OCI-LY3 (cell line): ENCODE results near the gene GLCE.
"Not testable (repeated sequence)": the region's sequence is repeated elsewhere in the genome, so short reads cannot be mapped to it uniquely, and the experiment has no call there.

Experiments used
- H2AFZ ChIP-seq: fragments of 200-600, 300-600 bp; shearing (Covaris generic); 2 replicates; pipeline ENCODE4 v1.6.0; 2014; ENCODE audit warnings: antibody characterized with exemption, low read depth, low read length
- H3K27ac ChIP-seq: fragments of 200-600, 300-600 bp; sonication (generic); 2 replicates; pipeline ENCODE4 v1.5.1; 2014; ENCODE audit warnings: mild to moderate bottlenecking, low read length, moderate library complexity, mixed read lengths
- H3K27me3 ChIP-seq: fragments of 200-600, 300-600 bp; sonication (generic); 2 replicates; pipeline ENCODE4 v1.6.1; 2014; ENCODE audit warnings: low read depth, low read length, mixed read lengths
- H3K36me3 ChIP-seq: fragments of 200-600, 300-600 bp; sonication (generic); replicated peaks from 2 replicates; pipeline ENCODE3; 2014; ENCODE audit warnings: low read depth, low read length, mixed read lengths
- H3K4me1 ChIP-seq: fragments of 300-600, 200-600 bp; sonication (generic); 2 replicates; pipeline ENCODE4 v1.6.1; 2014; ENCODE audit warnings: low read length, mixed read lengths
- H3K4me2 ChIP-seq: fragments of 200-600, 300-600 bp; sonication (generic); 2 replicates; pipeline ENCODE4 v1.6.1; 2014; ENCODE audit warnings: low read length, mixed read lengths
- H3K4me3 ChIP-seq: fragments of 300-600, 200-600 bp; sonication (generic); 2 replicates; pipeline ENCODE4 v1.5.1; 2014; ENCODE audit warnings: antibody characterized with exemption, mild to moderate bottlenecking, low read length, moderate library complexity
- H3K79me2 ChIP-seq: fragments of 300-600, 200-600 bp; shearing (Covaris generic); 2 replicates; pipeline ENCODE4 v1.6.1; 2014; ENCODE audit warnings: mild to moderate bottlenecking, low read length, mixed read lengths
- H3K9ac ChIP-seq: fragments of 300-600, 200-600 bp; shearing (Covaris generic); 2 replicates; pipeline ENCODE4 v1.6.0; 2014; ENCODE audit warnings: mild to moderate bottlenecking, low read length, moderate library complexity
- H3K9me3 ChIP-seq: fragments of 200-600, 300-600 bp; shearing (Covaris generic); 2 replicates; pipeline ENCODE4 v1.6.1; 2014; ENCODE audit warnings: low read length, mixed read lengths; ENCODE audit not compliant: insufficient read depth
- H4K20me1 ChIP-seq: fragments of 200-600, 300-600 bp; sonication (generic); 2 replicates; pipeline ENCODE4 v1.6.1; 2016; ENCODE audit warnings: low read length, mixed read lengths; ENCODE audit not compliant: insufficient read depth
- CTCF ChIP-seq: fragments of 200-600, 300-600 bp; sonication (generic); IDR thresholded peaks from 2 replicates; pipeline ENCODE4 v1.5.1; 2014; ENCODE audit warnings: antibody characterized with exemption, low read length, low read depth
- EZH2phosphoT487 ChIP-seq: fragments of 200-600 bp; shearing (Covaris generic); IDR thresholded peaks from 2 replicates; pipeline ENCODE4 v1.6.1; 2018; ENCODE audit warnings: antibody characterized with exemption, mixed run types, low read depth

GLCE gene

DNA sequence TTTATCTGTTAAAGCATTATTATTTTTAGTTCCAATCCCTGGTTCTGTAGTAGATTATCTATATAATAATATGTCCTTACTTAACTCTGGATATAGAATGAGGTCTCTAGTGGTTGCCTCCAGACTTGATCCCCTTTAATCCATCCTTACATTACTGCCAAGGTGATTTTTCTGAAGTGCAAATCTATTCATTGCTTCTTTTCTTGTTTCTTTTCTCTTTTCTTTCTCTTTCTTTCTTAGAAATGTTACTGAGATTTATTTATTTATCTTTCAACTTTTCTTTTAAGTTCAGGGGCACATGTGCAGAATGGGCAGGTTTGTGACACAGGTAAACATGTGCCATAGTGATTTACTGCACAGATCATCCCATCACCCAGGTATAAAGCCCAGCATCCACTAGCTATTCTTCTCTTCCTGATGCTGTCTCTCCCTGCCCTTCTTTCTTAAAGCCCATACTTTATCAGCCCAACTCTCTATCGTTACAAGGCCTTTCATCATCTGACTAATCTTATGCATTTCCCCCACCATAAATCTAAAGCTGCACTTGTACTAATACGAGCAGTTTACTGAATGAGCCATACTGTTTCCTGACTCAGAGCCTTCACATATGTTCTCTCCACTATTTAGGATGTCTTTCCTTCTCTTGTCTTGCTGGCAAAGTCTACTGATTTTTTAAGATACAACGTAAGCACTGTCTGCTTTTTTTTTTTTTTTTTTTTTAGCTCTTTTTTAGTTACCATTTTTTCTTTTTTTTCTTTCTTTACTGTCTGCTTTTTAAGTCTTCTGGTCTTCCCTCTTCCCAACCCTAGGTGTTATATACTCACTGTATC is 4.6 kb downstream of the GLCE start:
- H2AFZ ChIP-seq, result no peak overlapping the region
- peaks cover 7% of the 10 kb centered on the region for H3K4me1 ChIP-seq
- H3K79me2 ChIP-seq, result no peaks in the 10 kb centered on the region
- H3K27ac ChIP-seq, result no peak overlapping the region
- no peaks in the 10 kb centered on the region for H3K9me3 ChIP-seq
- H4K20me1 ChIP-seq, result no peaks in the 10 kb centered on the region
- no peak overlapping the region for H3K4me2 ChIP-seq
- H3K4me3 ChIP-seq, result no peak overlapping the region
- no peak overlapping the region for H3K9ac ChIP-seq
- no peaks in the 10 kb centered on the region; the same call in 1 of the 2 replicates for H3K27me3 ChIP-seq
- TF ChIP-seq EZH2phosphoT487 (no peak), CTCF (no peak)
- no peaks in the 10 kb centered on the region for H3K36me3 ChIP-seq

DNA sequence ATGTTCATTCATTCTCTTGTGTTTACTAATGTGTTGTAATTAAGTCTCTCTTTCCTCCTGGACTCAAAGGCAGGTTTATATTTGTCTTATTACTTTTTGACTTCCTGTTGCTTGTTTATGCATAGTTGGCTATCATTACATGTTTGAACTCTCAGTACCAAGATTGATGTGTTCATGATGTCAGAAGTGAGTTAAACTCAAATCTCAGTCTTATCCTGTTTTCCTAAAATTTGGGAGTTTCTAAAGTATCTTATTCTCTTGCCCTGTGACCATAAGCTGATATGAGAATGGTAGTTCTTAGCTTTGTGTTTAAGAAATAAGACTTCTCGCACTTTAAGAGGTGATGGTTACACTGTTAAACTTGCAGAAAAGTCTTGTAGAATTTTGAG is 5.2 kb downstream of the GLCE start:
- Histone ChIP-seq H3K4me3 (no peak overlapping the region), H4K20me1 (no peaks in the 10 kb centered on the region), H3K36me3 (no peaks in the 10 kb centered on the region), H3K9ac (no peak overlapping the region), H3K27me3 (no peaks in the 10 kb centered on the region; the same call in 1 of the 2 replicates), H3K4me2 (no peak overlapping the region), H3K4me1 (peaks cover 7% of the 10 kb centered on the region), H2AFZ (no peak overlapping the region), H3K79me2 (no peaks in the 10 kb centered on the region), H3K9me3 (no peaks in the 10 kb centered on the region), H3K27ac (no peak overlapping the region)
- no peak for TF ChIP-seq EZH2phosphoT487
- no peak for TF ChIP-seq CTCF

GRCh38 chr15:69167218-69167846 is 6.9 kb downstream of the GLCE start:
- H3K27me3 ChIP-seq, result no peaks in the 10 kb centered on the region
- no peaks in the 10 kb centered on the region for H3K9me3 ChIP-seq
- no peak overlapping the region for H3K4me2 ChIP-seq
- H3K36me3 ChIP-seq, result no peaks in the 10 kb centered on the region
- TF ChIP-seq CTCF (no peak), EZH2phosphoT487 (no peak)
- no peak overlapping the region for H3K9ac ChIP-seq
- H3K4me1 ChIP-seq, result no peaks in the 10 kb centered on the region; the same call in 1 of the 2 replicates
- no peaks in the 10 kb centered on the region for H3K79me2 ChIP-seq
- H2AFZ ChIP-seq, result no peak overlapping the region
- H3K27ac ChIP-seq, result no peak overlapping the region
- H3K4me3 ChIP-seq, result no peak overlapping the region
- H4K20me1 ChIP-seq, result no peaks in the 10 kb centered on the region

- H3K27me3 ChIP-seq, H4K20me1 ChIP-seq, H3K4me3 ChIP-seq, H3K9me3 ChIP-seq, H3K4me1 ChIP-seq, H3K4me2 ChIP-seq, H2AFZ ChIP-seq, H3K79me2 ChIP-seq, H3K27ac ChIP-seq, H3K36me3 ChIP-seq, H3K9ac ChIP-seq: not testable (repeated sequence)
Observed at GRCh38 chr15:69168361-69168760, 7.9 kb downstream of the GLCE start.

GRCh38 chr15:69169540-69169939 is 9.1 kb downstream of the GLCE start:
- not testable (repeated sequence) for H3K4me2 ChIP-seq, H3K79me2 ChIP-seq, H2AFZ ChIP-seq

More at GRCh38 chr15:69169540-69169939, 9.1 kb downstream of the GLCE start:
- not testable (repeated sequence) for H3K27ac ChIP-seq, H3K27me3 ChIP-seq, H4K20me1 ChIP-seq, H3K4me3 ChIP-seq, H3K9ac ChIP-seq, H3K4me1 ChIP-seq, H3K9me3 ChIP-seq, H3K36me3 ChIP-seq
